BLaER1 (cell line): Measurements from ENCODE around the gene KIF26B.

Source experiments
- H3K27ac ChIP-seq: shearing (Covaris generic); formaldehyde crosslinking; 2 replicates; pipeline ENCODE4 v1.8.1; 2022
- H3K27me3 ChIP-seq: shearing (Covaris generic); formaldehyde crosslinking; 2 replicates; pipeline ENCODE4 v1.8.1; 2022
- H3K36me3 ChIP-seq: shearing (Covaris generic); formaldehyde crosslinking; 2 replicates; pipeline ENCODE4 v1.8.1; 2022
- H3K4me1 ChIP-seq: shearing (Covaris generic); formaldehyde crosslinking; 2 replicates; pipeline ENCODE4 v1.8.1; 2022
- H3K4me2 ChIP-seq: shearing (Covaris generic); formaldehyde crosslinking; 2 replicates; pipeline ENCODE4 v1.8.1; 2022
- H3K4me3 ChIP-seq: shearing (Covaris generic); formaldehyde crosslinking; 2 replicates; pipeline ENCODE4 v1.8.1; 2022
- H3K9ac ChIP-seq: shearing (Covaris generic); formaldehyde crosslinking; 2 replicates; pipeline ENCODE4 v1.8.1; 2022
- H3K9me3 ChIP-seq: shearing (Covaris generic); formaldehyde crosslinking; 2 replicates; pipeline ENCODE4 v1.8.1; 2022
- H4K20me1 ChIP-seq: shearing (Covaris generic); formaldehyde crosslinking; 2 replicates; pipeline ENCODE4 v1.8.1; 2022
- Cebpa-rat ChIP-seq: shearing (Covaris generic); IDR thresholded peaks from 2 replicates; pipeline ENCODE4 v1.8.1; 2022

KIF26B gene

GRCh38 chr1:245480393-245481120 lies 325.8 kb downstream of the KIF26B start:
- H3K27ac ChIP-seq, result no peak overlapping the region
- no peaks in the 10 kb centered on the region for H3K36me3 ChIP-seq
- no peaks in the 10 kb centered on the region for H3K27me3 ChIP-seq
- no peak overlapping the region for H3K9ac ChIP-seq
- no peaks in the 10 kb centered on the region for H3K4me1 ChIP-seq
- H3K9me3 ChIP-seq, result no peaks in the 10 kb centered on the region
- no peaks in the 10 kb centered on the region for H4K20me1 ChIP-seq
- no peak overlapping the region for H3K4me3 ChIP-seq
- TF ChIP-seq Cebpa-rat, result no peak
- H3K4me2 ChIP-seq, result no peak overlapping the region

DNA sequence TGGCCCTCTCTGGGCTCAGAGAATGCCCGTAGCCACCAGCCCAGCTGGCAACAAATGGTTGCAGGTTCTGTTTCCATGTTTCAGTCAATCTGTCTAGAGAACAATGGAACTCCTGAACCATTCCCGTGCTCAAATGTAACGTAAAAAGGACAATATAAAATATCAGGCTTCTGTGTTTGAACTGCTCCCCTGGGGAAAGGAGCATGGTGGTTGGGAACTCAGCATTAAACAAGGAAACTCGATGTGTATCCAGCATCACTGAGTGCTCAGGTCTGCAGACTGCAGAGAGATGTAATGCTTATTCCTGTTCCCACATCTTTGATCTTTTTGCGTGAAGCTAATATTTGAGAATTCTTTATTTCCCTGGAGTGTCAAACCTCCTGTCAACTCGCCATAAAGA lies 326.5 kb downstream of the KIF26B start:
- no peaks in the 10 kb centered on the region for H3K36me3 ChIP-seq
- no peak for TF ChIP-seq Cebpa-rat
- H3K27me3 ChIP-seq, result no peaks in the 10 kb centered on the region
- no peak overlapping the region for H3K9ac ChIP-seq
- H4K20me1 ChIP-seq, result no peaks in the 10 kb centered on the region
- no peaks in the 10 kb centered on the region for H3K4me1 ChIP-seq
- H3K4me2 ChIP-seq, result no peak overlapping the region
- no peak overlapping the region for H3K4me3 ChIP-seq
- H3K9me3 ChIP-seq, result no peaks in the 10 kb centered on the region
- no peak overlapping the region for H3K27ac ChIP-seq

- H3K36me3 ChIP-seq, result no peaks in the 10 kb centered on the region
- H3K27ac ChIP-seq, result no peak overlapping the region
- H3K4me1 ChIP-seq, result no peaks in the 10 kb centered on the region
- no peaks in the 10 kb centered on the region for H3K9me3 ChIP-seq
- no peak overlapping the region for H3K4me2 ChIP-seq
- H3K27me3 ChIP-seq, result no peaks in the 10 kb centered on the region
- no peak overlapping the region for H3K9ac ChIP-seq
- no peak overlapping the region for H3K4me3 ChIP-seq
- no peaks in the 10 kb centered on the region for H4K20me1 ChIP-seq
- no peak for TF ChIP-seq Cebpa-rat
Measured at GRCh38 chr1:245483247-245483646, 328.5 kb downstream of the KIF26B start.

GRCh38 chr1:245484176-245484575 lies 329.4 kb downstream of the KIF26B start:
- no peak for TF ChIP-seq Cebpa-rat
- no peak overlapping the region for H3K4me3 ChIP-seq
- no peaks in the 10 kb centered on the region for H4K20me1 ChIP-seq
- H3K9ac ChIP-seq, result no peak overlapping the region
- no peaks in the 10 kb centered on the region for H3K4me1 ChIP-seq
- H3K4me2 ChIP-seq, result no peak overlapping the region
- H3K27ac ChIP-seq, result no peak overlapping the region
- no peaks in the 10 kb centered on the region for H3K36me3 ChIP-seq
- H3K9me3 ChIP-seq, result no peaks in the 10 kb centered on the region
- no peaks in the 10 kb centered on the region for H3K27me3 ChIP-seq

GRCh38 chr1:245485996-245486395 lies 331.2 kb downstream of the KIF26B start:
- H4K20me1 ChIP-seq, result no peaks in the 10 kb centered on the region
- no peaks in the 10 kb centered on the region for H3K27me3 ChIP-seq
- no peak overlapping the region for H3K9ac ChIP-seq
- H3K9me3 ChIP-seq, result no peaks in the 10 kb centered on the region
- H3K4me3 ChIP-seq, result no peak overlapping the region
- no peak for TF ChIP-seq Cebpa-rat
- H3K36me3 ChIP-seq, result no peaks in the 10 kb centered on the region
- no peak overlapping the region for H3K4me2 ChIP-seq
- no peaks in the 10 kb centered on the region for H3K4me1 ChIP-seq
- H3K27ac ChIP-seq, result no peak overlapping the region

- no peaks in the 10 kb centered on the region for H3K4me1 ChIP-seq
- no peaks in the 10 kb centered on the region for H3K36me3 ChIP-seq
- H3K9ac ChIP-seq, result no peak overlapping the region
- no peak overlapping the region for H3K4me3 ChIP-seq
- no peak for TF ChIP-seq Cebpa-rat
- 0 out of 2 replicates have a peak, but pooled peaks cover 4% of the 10 kb centered on the region for H3K9me3 ChIP-seq
- no peaks in the 10 kb centered on the region for H3K27me3 ChIP-seq
- no peak overlapping the region for H3K4me2 ChIP-seq
- H3K27ac ChIP-seq, result no peak overlapping the region
- no peaks in the 10 kb centered on the region for H4K20me1 ChIP-seq
Measured at GRCh38 chr1:245486775-245487470, 332.1 kb downstream of the KIF26B start.

DNA sequence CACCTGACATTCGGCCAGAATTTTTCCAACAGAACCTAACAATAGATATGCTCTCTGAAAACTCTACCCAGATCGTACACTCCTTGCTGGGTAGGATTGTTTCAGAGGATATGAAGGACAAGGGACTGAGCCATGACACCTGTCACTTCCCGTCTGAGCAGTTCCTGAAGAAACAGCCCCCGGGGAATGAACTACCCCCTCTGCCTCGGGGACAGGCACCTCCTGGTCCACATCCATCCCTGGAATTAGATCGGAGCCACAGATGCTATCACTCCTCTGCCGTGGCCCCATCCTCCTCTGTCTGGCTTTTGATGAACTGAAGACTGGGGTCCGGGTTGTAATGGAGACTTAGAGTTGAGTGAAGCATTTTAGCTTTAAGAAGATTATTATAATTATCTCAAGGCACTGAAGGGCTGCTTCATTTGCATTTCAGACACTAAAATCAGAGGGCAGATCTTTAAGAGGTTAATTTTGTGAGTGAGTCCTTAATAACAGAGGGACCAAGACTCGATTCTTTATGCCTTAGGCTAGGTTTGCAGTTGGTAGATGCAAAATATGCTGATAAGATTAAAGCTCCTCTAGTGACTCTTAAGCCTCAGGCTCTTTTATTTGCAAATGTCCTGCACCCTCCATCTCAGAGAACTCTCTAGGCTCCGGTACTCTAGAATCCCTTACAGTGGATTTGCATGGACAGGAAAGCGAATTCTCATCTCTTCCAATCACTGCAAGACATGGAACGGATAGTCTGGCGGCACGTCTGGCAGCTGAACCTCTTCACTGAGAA lies 333.8 kb downstream of the KIF26B start:
- H3K9ac ChIP-seq, result no peak overlapping the region
- H3K4me3 ChIP-seq, result no peak overlapping the region
- TF ChIP-seq Cebpa-rat, result no peak
- H3K4me2 ChIP-seq, result no peak overlapping the region
- H3K27ac ChIP-seq, result no peak overlapping the region
- 0 out of 2 replicates have a peak, but pooled peaks cover 4% of the 10 kb centered on the region for H3K9me3 ChIP-seq
- no peaks in the 10 kb centered on the region for H3K4me1 ChIP-seq
- no peaks in the 10 kb centered on the region for H4K20me1 ChIP-seq
- H3K36me3 ChIP-seq, result no peaks in the 10 kb centered on the region
- no peaks in the 10 kb centered on the region for H3K27me3 ChIP-seq

GRCh38 chr1:245489838-245490237 lies 335.1 kb downstream of the KIF26B start:
- Histone ChIP-seq H4K20me1 (no peaks in the 10 kb centered on the region), H3K27me3 (no peaks in the 10 kb centered on the region), H3K9me3 (0 out of 2 replicates have a peak, but pooled peaks cover 4% of the 10 kb centered on the region), H3K9ac (no peak overlapping the region), H3K4me3 (no peak overlapping the region), H3K27ac (no peak overlapping the region), H3K4me1 (no peaks in the 10 kb centered on the region), H3K4me2 (no peak overlapping the region), H3K36me3 (no peaks in the 10 kb centered on the region)
- no peak for TF ChIP-seq Cebpa-rat

GRCh38 chr1:245493029-245493428 lies 338.2 kb downstream of the KIF26B start:
- Histone ChIP-seq H4K20me1 (no peaks in the 10 kb centered on the region), H3K27ac (no peak overlapping the region), H3K9me3 (0 out of 2 replicates have a peak, but pooled peaks cover 4% of the 10 kb centered on the region), H3K4me2 (no peak overlapping the region), H3K27me3 (no peaks in the 10 kb centered on the region), H3K4me3 (no peak overlapping the region), H3K4me1 (no peaks in the 10 kb centered on the region), H3K36me3 (no peaks in the 10 kb centered on the region), H3K9ac (no peak overlapping the region)
- TF ChIP-seq Cebpa-rat, result no peak

GRCh38 chr1:245495681-245496080 lies 340.9 kb downstream of the KIF26B start:
- Histone ChIP-seq H3K4me3 (no peak overlapping the region), H3K36me3 (no peaks in the 10 kb centered on the region), H4K20me1 (no peaks in the 10 kb centered on the region), H3K9ac (no peak overlapping the region), H3K4me2 (no peak overlapping the region), H3K27ac (no peak overlapping the region), H3K9me3 (0 out of 2 replicates have a peak, but pooled peaks cover 4% of the 10 kb centered on the region), H3K27me3 (no peaks in the 10 kb centered on the region), H3K4me1 (no peaks in the 10 kb centered on the region)
- TF ChIP-seq Cebpa-rat, result no peak
